GM21786 (cell line): ENCODE results near the gene ARHGEF4.

ENCODE experiments used
- ATAC-seq: cut with Tn5 transposase; IDR thresholded peaks from one replicate; pipeline ENCODE4 v1.9.1; 2021; ENCODE audit not compliant: unreplicated experiment

The ARHGEF4 gene, protein sequence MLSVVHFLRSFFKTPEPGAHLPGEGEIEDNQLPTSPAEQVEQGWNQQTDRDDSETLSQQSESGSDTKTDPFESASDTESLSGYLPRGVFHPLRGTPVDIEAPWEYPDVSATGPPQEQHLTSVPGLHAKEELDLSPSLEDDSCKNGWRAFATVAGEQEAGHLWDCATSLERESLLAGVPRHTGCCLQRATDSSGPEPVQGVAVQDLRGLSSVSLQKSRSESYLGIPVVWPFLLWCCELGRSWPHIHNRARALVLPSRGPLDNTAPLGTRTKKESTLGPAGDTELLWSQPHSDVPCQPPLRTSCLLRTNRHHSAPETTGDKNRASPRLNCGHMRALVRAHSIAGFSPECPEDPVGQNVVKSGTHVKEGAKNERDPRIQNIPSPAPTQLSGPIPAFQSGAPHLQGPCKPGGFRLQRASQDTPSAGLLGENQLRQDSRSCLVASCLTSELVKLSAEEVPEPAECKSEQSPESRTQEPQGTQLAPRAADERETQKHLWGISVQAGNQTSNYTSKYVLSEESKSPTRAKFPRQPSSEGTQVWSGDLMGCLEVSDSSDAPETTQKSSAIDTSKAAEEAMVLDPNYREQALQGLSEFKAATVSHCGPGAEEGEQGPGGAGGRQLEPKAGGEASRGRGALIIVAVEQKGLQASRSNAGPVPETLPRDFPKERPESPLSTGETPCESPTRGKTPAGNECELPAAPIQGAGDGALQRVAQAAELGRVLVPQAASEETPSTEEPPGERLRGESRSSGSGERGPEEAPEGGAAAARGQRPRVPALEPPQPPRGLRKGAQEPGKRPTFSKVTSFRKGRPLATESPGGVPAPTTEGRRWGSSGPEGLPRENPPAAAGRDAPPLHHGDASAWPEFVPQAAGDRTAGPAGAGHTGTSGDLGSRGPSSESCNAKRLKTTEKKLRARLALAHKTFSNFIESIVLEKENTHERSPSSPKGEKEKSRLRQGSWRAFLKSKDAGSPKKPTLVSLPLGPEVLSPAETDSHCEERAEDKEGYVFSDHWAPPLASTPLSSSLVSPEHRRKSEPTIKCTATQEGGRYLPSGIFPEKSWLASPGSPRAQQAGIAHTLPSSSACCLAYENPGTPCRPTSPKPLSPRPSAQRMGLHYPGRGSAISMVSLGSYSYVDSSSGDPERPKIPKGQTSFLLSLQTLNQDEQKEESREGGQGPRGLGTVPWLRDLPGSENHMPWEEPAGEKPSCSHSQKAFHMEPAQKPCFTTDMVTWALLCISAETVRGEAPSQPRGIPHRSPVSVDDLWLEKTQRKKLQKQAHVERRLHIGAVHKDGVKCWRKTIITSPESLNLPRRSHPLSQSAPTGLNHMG (N-terminal part only)

DNA sequence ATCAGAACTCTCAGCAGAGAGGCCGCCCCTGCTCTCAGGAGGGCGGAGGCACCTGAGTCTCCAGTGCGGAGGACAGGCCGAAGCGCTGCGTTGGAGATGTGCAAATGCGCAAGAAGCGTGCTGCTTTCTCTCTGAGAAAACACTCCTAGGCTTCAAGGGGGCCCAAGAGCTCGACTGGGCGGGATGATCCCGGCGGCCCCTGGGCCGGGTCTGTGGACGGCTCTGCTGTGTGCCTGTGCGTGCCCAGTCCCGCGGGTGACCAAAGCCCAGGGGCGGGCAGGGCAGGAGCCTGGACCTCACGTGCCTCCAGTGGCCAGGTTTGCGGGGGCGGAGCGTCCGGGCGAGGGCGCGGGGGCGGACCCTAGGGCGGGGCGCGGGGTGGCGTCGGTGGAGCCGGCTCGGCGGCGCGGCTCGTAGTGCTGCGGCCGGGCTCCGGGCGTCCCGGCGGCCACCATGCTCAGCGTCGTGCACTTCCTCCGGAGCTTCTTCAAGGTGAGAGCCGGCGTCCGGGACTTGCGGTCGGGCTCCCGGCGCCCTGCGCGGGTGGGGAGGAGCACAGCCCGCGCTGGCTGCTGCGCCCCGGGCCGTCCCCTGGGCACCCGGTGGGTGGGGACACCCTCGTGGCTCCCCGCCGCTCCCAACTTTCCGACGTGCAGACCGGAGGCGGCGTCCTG, at the start of gene ARHGEF4:
Gene ARHGEF4, plus strand, starts transcription at position 414 of the 674 bp plus-strand sequence. Its CDS starts 40 bp downstream, at position 454.
- ATAC-seq: no peak

DNA sequence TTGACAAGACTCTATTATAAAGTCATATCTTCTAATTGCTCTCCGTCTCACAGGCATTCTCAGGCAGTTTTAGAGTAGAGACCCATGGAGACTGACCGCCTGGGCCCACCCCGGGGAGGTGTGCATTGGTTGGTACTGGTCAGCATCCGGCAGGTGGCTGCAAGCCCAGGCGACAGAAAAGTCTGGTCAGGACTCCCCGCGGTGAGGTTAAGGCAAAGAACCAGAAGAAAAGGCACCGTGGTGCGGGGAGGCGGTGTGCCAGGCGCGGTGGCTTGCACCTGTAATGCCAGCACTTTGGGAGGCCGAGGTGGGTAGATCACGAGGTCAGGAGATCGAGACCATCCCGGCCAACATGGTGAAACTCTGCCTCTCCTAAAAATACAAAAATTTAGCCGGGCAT, 48.9 kb upstream of the ARHGEF4 start:
- ATAC-seq: no peak

DNA sequence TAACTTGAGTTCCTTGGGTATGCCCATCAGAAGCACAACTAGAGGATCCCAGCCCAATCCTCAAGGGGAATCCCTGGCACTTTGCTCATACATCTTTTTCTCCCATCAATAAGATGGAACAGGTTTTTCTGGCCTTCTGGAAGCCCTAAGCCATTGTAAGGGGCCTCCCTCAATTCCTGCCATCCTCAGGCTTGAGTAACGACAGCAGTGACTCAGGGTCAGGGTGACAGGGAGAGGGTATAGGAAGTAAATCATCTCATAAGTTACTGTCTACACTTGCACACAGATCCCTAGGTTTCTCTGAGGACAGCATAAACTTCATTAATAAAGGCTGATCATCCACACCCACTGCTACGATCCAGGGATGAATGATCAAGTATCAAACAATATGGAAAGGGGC, 46.4 kb upstream of the ARHGEF4 start:
- ATAC-seq: no peak

DNA sequence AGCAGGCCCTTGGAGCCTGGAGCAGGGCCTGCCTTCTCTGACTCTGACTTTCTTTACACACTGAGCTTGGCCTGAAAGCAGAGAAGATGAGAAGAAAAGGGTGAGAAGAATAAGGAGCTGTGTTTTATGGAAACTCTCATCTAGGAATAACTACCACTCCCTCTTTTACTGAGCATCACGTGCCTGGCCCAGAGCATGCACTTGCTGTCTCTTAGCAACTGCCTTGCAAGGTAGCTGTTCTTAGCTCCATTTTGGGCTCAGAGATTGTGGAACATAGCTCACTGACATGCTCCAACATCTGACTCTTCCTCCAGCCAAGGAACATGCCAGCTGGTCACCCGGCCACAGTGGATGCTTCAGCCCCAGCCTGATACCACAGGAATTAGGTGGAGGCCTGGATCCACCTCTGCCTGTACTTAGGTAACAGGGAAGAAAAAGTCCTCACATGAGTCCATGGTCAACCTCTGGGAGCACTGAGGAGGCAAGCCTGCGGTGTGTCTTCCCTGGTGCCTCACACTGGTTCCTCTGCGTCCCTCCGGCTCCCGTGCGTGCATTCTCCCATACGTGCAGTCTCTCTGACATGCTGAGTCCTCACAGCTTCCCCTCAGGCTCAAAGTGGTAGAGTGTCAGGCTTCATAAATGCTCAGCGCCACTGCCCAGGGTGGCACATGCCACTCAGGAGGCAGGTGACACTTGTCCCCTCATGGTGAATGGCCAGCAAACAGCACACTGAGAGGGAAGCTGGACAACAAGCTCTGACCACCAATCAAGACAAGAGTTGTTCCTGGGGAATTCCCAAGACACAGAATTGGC, 45.7 kb upstream of the ARHGEF4 start:
- ATAC-seq: no peak

DNA sequence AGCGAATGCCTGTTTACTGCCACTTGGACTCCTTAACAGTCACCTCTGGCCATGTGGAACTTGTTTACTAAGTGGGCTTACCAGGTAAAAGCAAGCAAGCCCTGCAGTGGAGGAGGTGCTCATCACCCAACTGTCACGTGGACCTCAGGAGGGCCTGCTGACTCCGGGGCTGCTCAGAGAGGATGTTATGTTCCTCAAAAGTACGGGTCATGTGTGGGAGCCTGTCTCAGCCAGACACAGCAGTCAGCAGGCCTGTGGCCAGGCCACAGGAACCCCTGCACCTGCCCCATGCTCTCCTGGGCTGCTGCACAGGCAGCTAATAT, 45.1 kb upstream of the ARHGEF4 start:
- ATAC-seq: no peak

DNA sequence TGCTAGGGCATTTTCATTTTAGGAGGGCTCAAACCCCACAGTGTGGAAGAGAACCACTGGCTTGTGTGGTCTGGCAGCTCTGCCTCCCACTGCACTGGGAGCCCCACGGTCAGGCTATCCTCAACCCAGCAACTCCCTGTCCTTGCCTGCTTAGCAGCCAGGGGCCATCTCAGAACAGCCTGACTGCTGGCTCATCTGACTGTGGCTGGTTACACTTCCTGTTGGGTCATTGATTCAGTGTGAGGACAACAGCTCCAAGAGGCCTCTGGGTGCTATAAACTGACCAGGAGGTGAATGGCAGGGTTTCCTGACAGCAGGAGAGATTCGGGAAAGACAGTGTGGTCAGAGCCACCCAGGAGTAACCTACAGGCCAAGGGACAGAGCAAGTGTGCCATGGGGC, 41.3 kb upstream of the ARHGEF4 start:
- no peak for ATAC-seq

DNA sequence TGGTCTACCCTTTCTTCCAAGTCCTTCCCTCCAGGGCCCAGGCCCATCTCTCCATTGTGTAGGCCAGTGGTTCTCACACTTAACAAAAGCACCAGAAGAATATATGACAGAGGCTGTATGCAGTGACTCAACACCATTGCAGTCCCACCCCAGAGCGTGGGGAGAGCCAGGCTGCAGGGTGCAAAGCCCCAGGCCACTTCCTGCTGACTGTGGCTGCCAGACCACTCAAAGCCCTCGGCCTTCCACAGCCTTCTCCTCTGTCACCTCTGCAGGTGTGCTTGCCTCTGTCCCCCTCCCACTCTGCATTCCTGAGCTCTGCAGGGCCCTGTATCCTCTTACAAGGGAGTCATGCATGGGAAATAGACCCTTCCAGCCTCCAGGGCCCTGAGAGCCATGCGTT, 40.4 kb upstream of the ARHGEF4 start:
- ATAC-seq: no peak

DNA sequence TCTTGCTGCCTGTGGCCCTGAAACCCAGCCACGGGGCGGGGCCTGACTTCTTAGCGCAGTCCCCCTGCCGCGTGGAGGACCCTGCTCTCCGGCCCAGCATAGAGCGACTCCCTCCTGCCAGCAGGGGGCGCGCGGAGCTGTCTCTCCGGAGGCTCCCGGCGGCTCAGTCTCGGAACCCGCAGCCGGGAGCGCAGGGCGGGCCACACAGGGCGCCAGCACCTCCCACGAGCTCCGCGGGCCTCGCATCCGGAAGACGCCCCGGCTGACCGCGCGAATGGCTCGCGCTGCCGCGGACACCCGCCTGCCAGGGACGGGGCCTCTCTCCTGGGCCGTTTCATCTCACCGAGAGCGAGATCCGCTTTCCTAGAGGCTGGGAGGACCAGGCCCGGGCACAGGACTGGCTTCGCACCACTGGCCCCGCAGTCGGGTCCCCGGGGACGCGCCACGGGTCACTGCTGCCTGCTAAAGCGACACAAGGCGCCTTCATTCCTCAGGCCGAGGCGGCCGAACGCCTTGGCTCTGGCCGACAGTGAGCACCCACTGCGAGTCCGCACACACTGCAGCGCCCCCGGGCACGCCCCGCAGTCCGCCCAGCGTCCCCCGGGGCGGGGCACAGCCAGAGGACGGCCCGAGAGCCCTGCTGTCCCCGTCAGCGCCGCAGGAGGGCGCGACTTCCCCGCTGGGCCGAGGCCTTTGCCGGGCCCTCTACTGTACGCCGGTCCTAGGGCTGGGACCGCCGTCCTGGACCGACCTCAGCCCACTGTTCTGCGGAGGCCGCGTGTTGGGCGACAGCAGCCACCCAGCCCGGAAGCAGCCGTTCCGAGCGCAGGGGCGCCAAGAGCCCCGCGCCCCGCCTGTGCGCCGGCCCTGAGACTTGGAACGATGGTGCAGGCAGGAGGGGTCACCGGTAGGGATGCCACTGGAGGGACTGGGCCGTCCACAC, 39.0 kb upstream of the ARHGEF4 start:
- ATAC-seq: peak; percentile 89

DNA sequence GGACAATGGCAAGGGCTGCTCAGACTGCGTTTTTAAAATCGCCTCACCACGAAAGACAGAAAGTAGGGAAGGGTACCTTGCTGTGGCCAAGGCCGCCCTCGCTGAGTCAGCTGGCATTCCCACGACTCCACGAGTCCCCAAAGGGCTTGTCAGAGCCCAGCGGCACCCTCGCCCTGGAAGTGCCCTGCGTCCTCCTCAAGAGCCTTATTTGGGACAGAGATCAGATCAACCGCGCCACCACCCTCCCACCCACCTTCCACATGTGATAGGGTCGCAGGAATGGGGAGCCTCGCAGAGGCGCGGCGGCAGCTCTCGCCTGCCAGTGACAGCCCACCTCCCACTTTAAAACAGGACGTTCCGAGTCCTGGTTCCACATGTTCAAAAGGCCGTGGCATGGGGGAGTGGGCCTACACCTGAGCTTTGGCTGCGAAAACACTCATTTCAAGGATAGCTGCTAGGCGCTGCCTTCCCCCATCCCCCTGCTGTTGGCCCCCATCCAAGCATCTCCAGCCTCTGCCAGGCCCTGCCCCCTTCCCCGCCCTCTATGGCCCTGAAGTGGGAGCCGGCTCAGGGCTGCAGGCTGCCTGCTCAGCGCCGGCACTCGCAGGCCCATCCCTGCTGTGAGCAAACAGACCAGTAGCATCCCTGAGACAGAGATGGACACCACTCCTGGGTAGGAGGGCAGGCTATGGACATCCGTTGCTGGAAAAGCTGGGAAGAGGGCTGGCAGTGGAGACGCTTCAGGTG, 38.1 kb upstream of the ARHGEF4 start:
- ATAC-seq: no peak

DNA sequence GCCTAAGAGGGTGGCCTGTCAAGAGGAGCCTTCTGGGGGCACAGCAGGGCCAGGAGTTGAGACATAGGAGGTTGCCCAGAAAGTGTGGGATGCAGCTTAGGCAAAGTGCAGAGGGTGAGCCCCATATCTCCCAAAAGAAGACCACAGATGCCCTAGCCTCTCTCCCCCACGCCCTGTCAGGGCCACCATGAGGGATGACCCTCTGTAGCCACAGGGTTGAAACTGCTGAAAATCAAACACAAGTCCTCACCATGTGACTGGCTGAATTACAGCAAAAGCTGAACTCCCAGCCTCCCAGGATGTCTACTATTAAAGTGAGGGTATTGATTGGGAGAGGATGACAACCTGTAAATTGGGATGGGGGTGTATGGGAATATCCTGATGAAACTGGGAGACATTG, 37.4 kb upstream of the ARHGEF4 start:
- no peak for ATAC-seq

DNA sequence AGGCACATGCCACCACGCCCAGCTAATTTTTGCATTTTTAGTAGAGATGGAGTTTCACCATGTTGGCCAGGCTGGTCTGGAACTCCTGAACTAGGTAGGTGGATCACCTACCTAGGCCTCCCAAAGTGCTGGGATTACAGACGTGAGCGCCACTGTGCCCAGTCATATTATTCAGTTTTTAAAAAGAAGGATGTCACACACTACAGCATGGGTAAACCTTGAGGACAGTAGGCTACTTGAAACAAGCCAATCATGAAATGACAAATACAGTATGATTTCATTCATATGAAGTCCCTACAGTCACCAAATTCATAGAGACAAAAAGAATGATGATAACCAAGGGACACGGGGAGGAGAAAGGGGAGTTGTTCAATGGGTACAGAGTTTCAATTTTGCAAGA, 31.1 kb upstream of the ARHGEF4 start:
- no peak for ATAC-seq

DNA sequence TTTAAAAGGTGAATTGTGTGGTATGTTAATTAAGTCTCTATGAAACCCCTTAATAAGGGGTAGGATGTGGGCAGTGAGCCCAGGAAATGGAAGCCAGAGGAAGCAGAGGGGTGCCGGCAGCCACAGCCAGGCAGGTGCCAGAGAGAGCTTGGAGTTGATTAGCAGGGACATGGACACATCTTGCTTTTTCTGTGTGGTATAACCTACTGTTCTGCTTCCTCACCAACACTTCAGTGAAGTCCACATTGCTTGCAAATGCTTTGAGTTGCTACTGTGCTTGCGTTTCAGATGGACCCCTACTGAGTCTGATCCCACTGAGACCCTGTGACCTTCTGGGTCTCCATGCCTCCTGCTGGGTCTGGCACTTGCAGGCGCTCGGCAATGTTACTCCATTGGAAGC, 30.3 kb upstream of the ARHGEF4 start:
- ATAC-seq: no peak

DNA sequence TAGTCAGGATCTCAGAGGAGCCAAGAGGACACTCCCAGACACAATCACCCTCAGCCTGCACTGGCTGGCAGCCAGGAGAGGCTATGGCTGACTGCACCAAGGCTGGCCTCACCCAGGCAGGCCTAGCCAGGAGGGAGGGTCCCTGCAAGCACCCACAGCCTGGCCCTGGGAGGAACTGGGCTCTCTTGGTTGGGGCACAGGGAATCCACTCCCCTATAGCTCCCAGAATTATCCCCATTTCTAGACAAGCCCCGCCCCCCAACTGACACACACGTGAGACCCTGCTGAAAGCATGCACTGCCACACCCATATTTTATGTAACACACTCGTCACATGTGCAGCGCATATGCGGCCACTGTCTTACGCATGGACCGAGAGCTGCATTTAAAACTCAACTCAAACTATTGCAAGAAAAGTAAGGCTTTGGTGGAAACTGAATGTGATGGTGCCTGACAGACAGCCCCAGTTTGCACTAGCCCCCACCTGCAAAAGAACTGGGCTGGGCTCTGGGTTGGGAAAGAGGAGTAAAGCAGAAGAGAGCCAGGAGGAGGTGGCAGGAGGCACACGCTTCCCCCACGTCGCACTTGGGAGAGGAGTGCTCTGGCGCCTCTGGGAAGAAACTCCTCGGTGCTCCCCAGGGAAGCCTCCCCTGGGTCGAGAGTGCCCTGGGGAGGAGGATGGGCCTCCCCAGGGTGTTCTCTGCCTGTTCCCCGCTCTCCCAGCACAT, 28.9 kb upstream of the ARHGEF4 start:
- no peak for ATAC-seq

DNA sequence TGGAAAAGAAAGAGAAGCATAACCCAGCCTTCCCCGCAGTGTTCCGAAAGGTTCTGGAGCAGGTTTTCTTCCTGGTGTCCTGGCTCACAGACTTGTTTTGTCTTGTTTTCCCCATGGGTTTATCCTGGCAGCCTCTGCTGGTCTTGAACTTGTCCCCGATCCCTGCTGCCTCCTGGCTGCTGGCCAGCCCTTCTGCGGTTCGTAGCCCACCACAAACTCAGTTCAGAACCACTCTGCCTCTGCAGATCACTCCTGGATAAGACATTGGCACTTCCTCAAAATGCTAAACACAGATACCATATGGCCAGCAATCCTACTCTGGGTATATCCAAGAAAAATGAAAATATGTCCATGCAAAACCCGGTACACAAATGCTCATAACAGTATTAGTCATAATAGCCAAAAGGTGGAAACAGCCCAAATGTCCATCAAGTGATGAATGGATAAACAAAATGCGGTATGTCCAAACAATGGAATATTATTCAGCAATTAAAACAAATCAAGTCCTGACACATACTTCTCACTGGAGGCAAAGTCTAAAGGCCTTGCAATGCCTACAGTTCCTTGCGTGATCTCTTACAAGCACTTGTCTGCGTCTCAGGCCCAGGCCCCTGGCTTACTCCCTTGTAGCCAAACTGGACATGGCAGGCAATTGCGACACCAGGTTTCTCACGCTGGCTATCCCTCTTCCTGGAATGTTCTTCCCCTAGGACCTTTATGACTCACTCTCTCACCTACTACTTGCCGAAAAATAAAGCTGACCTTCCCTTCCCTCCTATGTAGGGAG, 28.0 kb upstream of the ARHGEF4 start:
- ATAC-seq: no peak

DNA sequence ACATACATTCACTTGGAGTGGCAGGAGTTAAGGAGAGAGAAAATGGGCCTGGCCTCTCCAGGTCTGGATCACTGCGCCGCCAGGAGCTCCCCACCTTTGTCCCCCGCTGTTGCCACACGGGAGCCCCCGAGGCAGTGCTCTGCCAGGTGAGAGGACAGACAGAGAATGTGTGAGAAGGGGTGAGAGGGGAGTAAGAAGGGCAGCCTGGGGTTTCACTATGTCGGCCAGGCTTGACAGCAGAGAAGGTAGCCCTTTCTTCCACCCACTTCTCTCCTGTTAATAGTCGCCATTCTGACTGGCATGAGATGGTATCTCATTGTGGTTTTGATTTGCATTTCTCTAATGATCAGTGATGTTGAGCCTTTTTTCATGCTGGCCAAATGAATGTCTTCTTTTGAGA, 26.2 kb upstream of the ARHGEF4 start:
- ATAC-seq: no peak

DNA sequence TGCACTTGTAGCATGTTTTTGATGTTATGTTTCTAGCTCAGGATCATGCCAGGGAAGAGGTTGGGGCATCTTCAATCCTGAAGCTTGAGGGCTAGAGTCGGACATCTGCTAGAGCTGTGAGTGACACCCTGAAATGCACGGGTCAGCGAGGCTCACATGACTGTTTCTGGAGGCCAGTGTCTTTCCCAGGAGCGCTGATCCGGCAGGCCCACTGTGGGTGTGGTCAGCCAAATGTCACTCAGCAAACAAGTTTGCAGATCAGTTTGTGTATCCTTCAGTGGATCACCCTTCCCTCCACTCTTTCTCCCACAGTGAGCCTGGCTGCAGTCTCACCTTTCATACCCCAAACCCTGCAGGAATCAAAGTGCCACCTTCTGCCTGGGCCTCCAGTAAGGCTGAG, 23.0 kb upstream of the ARHGEF4 start:
- ATAC-seq: no peak
